GM18498 (cell line): Measurements from ENCODE around the gene DEAF1.
A peak's percentile ranks its signal among the peaks of the same experiment; 100 is the strongest.

Source experiments
- ATAC-seq: cut with Tn5 transposase; IDR thresholded peaks from one replicate; pipeline ENCODE4 v1.9.1; 2021; ENCODE audit warnings: mild to moderate bottlenecking, moderate library complexity; ENCODE audit not compliant: unreplicated experiment

DEAF1 gene

GRCh38 chr11:626475-627307, 68.3 kb downstream of the DEAF1 start, which contains the start of gene SCT:
Gene SCT, minus strand, starts transcription at chr11:627181. Its CDS starts 38 bp downstream, at chr11:627143.
- no peak for ATAC-seq

- ATAC-seq, result no peak
Observed at GRCh38 chr11:625636-626268, 69.3 kb downstream of the DEAF1 start.

- no peak for ATAC-seq
Observed at GRCh38 chr11:624705-625635, 70.1 kb downstream of the DEAF1 start, which contains the start of gene CDHR5. Gene CDHR5, minus strand, starts transcription at chr11:624955. Its CDS starts 53 bp downstream, at chr11:624902.

GRCh38 chr11:623999-624704, 70.9 kb downstream of the DEAF1 start:
- ATAC-seq, result no peak

GRCh38 chr11:623349-623869, 71.6 kb downstream of the DEAF1 start:
- ATAC-seq, result no peak

GRCh38 chr11:621838-622237, 73.2 kb downstream of the DEAF1 start:
- ATAC-seq, result no peak

GRCh38 chr11:620935-621814, 73.8 kb downstream of the DEAF1 start:
- no peak for ATAC-seq

GRCh38 chr11:620201-620600, 74.8 kb downstream of the DEAF1 start:
- no peak for ATAC-seq

GRCh38 chr11:619628-620050, 75.4 kb downstream of the DEAF1 start:
- no peak for ATAC-seq

GRCh38 chr11:618856-619627, 76.0 kb downstream of the DEAF1 start:
- no peak for ATAC-seq

GRCh38 chr11:617912-618682, 76.9 kb downstream of the DEAF1 start:
- ATAC-seq, result no peak

- ATAC-seq, result no peak
Observed at GRCh38 chr11:617199-617911, 77.7 kb downstream of the DEAF1 start.

GRCh38 chr11:616320-617198, 78.5 kb downstream of the DEAF1 start:
- no peak for ATAC-seq

GRCh38 chr11:615504-616319, 79.3 kb downstream of the DEAF1 start, which contains the start of gene IRF7:
Gene IRF7, minus strand, starts transcription at chr11:615950. Its CDS starts 586 bp downstream, at chr11:615364.
- peak; percentile 80 for ATAC-seq
